K562 (cell line): ENCODE results near the gene HAX1. TPM values are rescaled to one million over a fixed set of nuclear protein-coding genes. Genes with fewer than 3 reads are reported as not detected.

ENCODE experiments used
- ATAC-seq: fragments of 200-7000 bp; cut with Tn5 transposase; 3 replicates; pipeline ENCODE4 v1.9.1; 2020; ENCODE audit warnings: moderate library complexity
- BruUV-seq: library from RNA; stranded (reverse); fragments of 400-500 nt; replicated peaks from 2 replicates; lab custom pipeline; 2021; lab: Mats Ljungman, UMichigan
- CTCF ChIA-PET: fragments of 300-600 bp; formaldehyde crosslinking; extraction: SDS; loops from one replicate; lab custom pipeline; 2021; ENCODE audit warnings: low intra/inter-chr PET ratio; lab: Yijun Ruan, JAX
- POLR2A ChIA-PET: fragments of 300-600, 350-650 bp; sonication (Branson Sonifier 250); formaldehyde crosslinking; extraction: SDS; loops from one replicate; lab custom pipeline; 2021; ENCODE audit warnings: antibody characterized with exemption, inconsistent platforms; lab: Yijun Ruan, JAX
- DNase-seq, 4 experiments: peaks; one replicate each; pipeline versions ENCODE4 v3.0.0 to v3.0.0-alpha.2; 2011 to 2018; ENCODE audit warnings: low spot score in 3 of 4, mixed read lengths in 3 of 4; ENCODE audit errors: extremely low read depth in 1 of 4
- FAIRE-seq: peaks from 2 replicates; lab custom pipeline; 2011; peaks lifted over from hg19 to GRCh38; lab: Jason Lieb, UNC
- H2AFZ ChIP-seq: 2 replicates; pipeline ENCODE4 v1.6.0; 2011; ENCODE audit warnings: low read depth, low read length, control low read depth, inconsistent platforms
- H3K27ac ChIP-seq: fragments of 200-600 bp; 3 replicates; pipeline ENCODE4 v1.8.0; 2011; ENCODE audit warnings: low read depth, mild to moderate bottlenecking, control low read depth, inconsistent platforms, low read length, moderate library complexity, mixed read lengths; ENCODE audit errors: extremely low read depth
- H3K27me3 ChIP-seq, 2 experiments: fragments of 300-600 bp in 1 of 2; 2 replicates in 1 of 2; 3 replicates in 1 of 2; pipeline versions ENCODE4 v1.6.0 to v1.8.0; 2011; ENCODE audit warnings: inconsistent platforms in 2 of 2, low read length in 2 of 2, mild to moderate bottlenecking in 1 of 2, mixed read lengths in 1 of 2, moderate library complexity in 1 of 2; ENCODE audit not compliant: control insufficient read depth in 2 of 2, insufficient read depth in 2 of 2
- H3K36me3 ChIP-seq: fragments of 300-600 bp; 3 replicates; pipeline ENCODE4 v1.8.0; 2011; ENCODE audit warnings: mild to moderate bottlenecking, low read length, inconsistent platforms; ENCODE audit not compliant: control insufficient read depth, insufficient read depth
- H3K4me1 ChIP-seq, 2 experiments: fragments of 200-600 bp in 1 of 2; replicated peaks in 1 of 2; 2 replicates in 1 of 2; 3 replicates in 1 of 2; pipeline versions ENCODE4 v1.5.1 to v1.8.0; 2011; ENCODE audit warnings: inconsistent platforms in 2 of 2, low read length in 2 of 2, mild to moderate bottlenecking in 1 of 2, mixed read lengths in 1 of 2, moderate library complexity in 1 of 2; ENCODE audit not compliant: control insufficient read depth in 2 of 2, insufficient read depth in 2 of 2
- H3K4me2 ChIP-seq: 2 replicates; pipeline ENCODE4 v1.6.1; 2011; ENCODE audit warnings: low read length, control low read depth, inconsistent platforms, mixed read lengths; ENCODE audit not compliant: insufficient read depth
- H3K4me3 ChIP-seq: fragments of 200-600 bp; sonication (generic), shearing (Covaris generic); 2 replicates; pipeline ENCODE4 v1.5.1; 2016; ENCODE audit warnings: control low read depth, inconsistent platforms
- H3K79me2 ChIP-seq: fragments of 200-600 bp; 3 replicates; pipeline ENCODE4 v1.8.0; 2011; ENCODE audit warnings: low read length, inconsistent platforms; ENCODE audit not compliant: control insufficient read depth, insufficient read depth
- H3K9ac ChIP-seq, 2 experiments: 2 replicates each; pipeline versions ENCODE4 v1.6.0 to v1.6.1; 2011; ENCODE audit warnings: low read depth in 2 of 2, low read length in 2 of 2, control low read depth in 1 of 2, inconsistent platforms in 1 of 2, mild to moderate bottlenecking in 1 of 2, mixed read lengths in 1 of 2; ENCODE audit not compliant: insufficient read depth in 1 of 2
- H3K9me1 ChIP-seq: one replicate; pipeline ENCODE4 v1.6.0; 2011; ENCODE audit warnings: inconsistent platforms, mild to moderate bottlenecking, low read length, moderate library complexity; ENCODE audit not compliant: control insufficient read depth, insufficient read depth
- H3K9me3 ChIP-seq: replicated peaks from 2 replicates; pipeline ENCODE4 v1.5.1; 2011; ENCODE audit warnings: low read depth, low read length, inconsistent platforms; ENCODE audit not compliant: control insufficient read depth, insufficient read depth
- H4K20me1 ChIP-seq: replicated peaks from 2 replicates; pipeline ENCODE4 v1.6.1; 2011; ENCODE audit warnings: low read length, inconsistent platforms, mixed read lengths; ENCODE audit not compliant: control insufficient read depth, insufficient read depth
- CBFA2T3 ChIP-seq: fragments of 450-650 bp; IDR thresholded peaks from 2 replicates; pipeline ENCODE4 v1.6.1; 2017
- COPS2 ChIP-seq: fragments of 450-650 bp; conservative IDR thresholded peaks from 2 replicates; pipeline ENCODE4 v1.6.1; 2016; ENCODE audit warnings: mild to moderate bottlenecking, moderate library complexity
- ETV5 ChIP-seq: sonication (generic); formaldehyde crosslinking; IDR thresholded peaks from 2 replicates; pipeline ENCODE4 v1.4.0; 2020; ENCODE audit warnings: low read depth, mild to moderate bottlenecking, missing genetic modification reagents
- PHB2 ChIP-seq: fragments of 450-650 bp; IDR thresholded peaks from 2 replicates; pipeline ENCODE4 v1.6.1; 2017; ENCODE audit warnings: low read depth
- REST ChIP-seq, 2 experiments: fragments of 450-650 bp; formaldehyde crosslinking in 1 of 2; IDR thresholded peaks; 2 replicates each; pipeline versions ENCODE4 v1.4.0 to v1.6.1; 2014 to 2020; ENCODE audit warnings: mild to moderate bottlenecking in 2 of 2, borderline replicate concordance in 1 of 2, low read depth in 1 of 2
- SNIP1 ChIP-seq: fragments of 450-650 bp; IDR thresholded peaks from 2 replicates; pipeline ENCODE4 v1.7.1; 2017; ENCODE audit warnings: low read depth, mild to moderate bottlenecking
- SOX6 ChIP-seq: fragments of 450-650 bp; IDR thresholded peaks from 2 replicates; pipeline ENCODE4 v1.6.1; 2014; ENCODE audit warnings: mild to moderate bottlenecking
- TAF15 ChIP-seq: fragments of 200-400 bp; formaldehyde crosslinking; IDR thresholded peaks from 2 replicates; pipeline ENCODE4 v1.6.1; 2017; ENCODE audit warnings: mild to moderate bottlenecking, low read depth, low read length, moderate library complexity
- ZFP36 ChIP-seq: fragments of 150-350 bp; IDR thresholded peaks from 2 replicates; pipeline ENCODE4 v1.6.1; 2018; ENCODE audit warnings: low read length, low read depth; ENCODE audit not compliant: partially characterized antibody
- ZNF277 ChIP-seq: fragments of 250-450 bp; sonication (Bioruptor Pico); IDR thresholded peaks from 2 replicates; pipeline ENCODE4 v1.8.0; 2022; ENCODE audit warnings: inconsistent platforms, mild to moderate bottlenecking, moderate library complexity, borderline replicate concordance
- ZNF316 ChIP-seq: fragments of 450-650 bp; IDR thresholded peaks from 2 replicates; pipeline ENCODE4 v1.6.1; 2016
- ZNF583 ChIP-seq: fragments of 250-450 bp; sonication (Bioruptor Pico); IDR thresholded peaks from 2 replicates; pipeline ENCODE4 v1.4.0; 2020
- WGBS: fragments of 100-300 bp; shearing (Covaris generic); methylation state at CpG from one replicate; pipeline ENCODE4 v1.1.6; 2016; ENCODE audit warnings: low coverage, mixed read lengths; ENCODE audit not compliant: insufficient coverage; ENCODE audit errors: missing lambda C conversion rate; 5-methylcytosine and 5-hydroxymethylcytosine counted together
- in situ Hi-C: fragments of 300-500 bp; cut with MboI; formaldehyde crosslinking; loops from 4 replicates; pipeline ENCODE4 v1.15.0; 2018; ENCODE audit warnings: inconsistent platforms, mixed read lengths
- intact Hi-C: fragments of 100-400 bp; cut with micrococcal nuclease; formaldehyde crosslinking; loops from 2 replicates; pipeline ENCODE4 v1.14.2; 2022
- polyA plus RNA-seq, 8 experiments: library from polyadenylated mRNA; depleted of rRNA in 4 of 8; stranded (reverse) in 5 of 8; unstranded in 3 of 8; fragments of >200 nt; fragmentation: Nextera tagmentation in 2 of 8; fragmentation: Illumina TruSeq in 1 of 8; extraction: Ambion mirVana in 2 of 8; extraction: Trizol in 1 of 8; gene quantifications; 2 replicates each; pipeline versions ENCODE4 v1.2.1 to v1.2.3, GENCODE V29; 2011 to 2014; ENCODE audit warnings: inconsistent platforms in 1 of 8, missing spikeins in 1 of 8
- total RNA-seq, 7 experiments: library from RNA; depleted of rRNA in 6 of 7; stranded (reverse); fragments of >200 nt in 6 of 7; fragmentation: Illumina TruSeq in 2 of 7; extraction: Trizol in 2 of 7; gene quantifications; 2 replicates each; pipeline versions ENCODE4 v1.2.1 to v1.2.3, GENCODE V29; 2011 to 2021; ENCODE audit warnings: low replicate concordance in 1 of 7

The HAX1 gene
- total and polyA plus RNA-seq, 9 of the 15 experiments (the other 6 are each of a cell fraction or from before 2014, with no cell fraction given): 143 to 492 (median 234) TPM

- ATAC-seq: no peak
- intact Hi-C loops: no loop called here
- no peak for TF ChIP-seq TAF15
- TF ChIP-seq ETV5 (CRISPR knock-in tag): no peak
- no peak for TF ChIP-seq ZNF583 (CRISPR knock-in tag)
- TF ChIP-seq SOX6: peak; percentile 58; the same call in 1 of the 2 replicates
- TF ChIP-seq ZNF277 (CRISPR knock-in tag): no peak
- peak; percentile 29; the same call in 1 of the 2 replicates for TF ChIP-seq ZNF316
- TF ChIP-seq SNIP1: peak; percentile 15; the same call in 1 of the 2 replicates
- TF ChIP-seq PHB2: no peak
- TF ChIP-seq REST (IDR thresholded peaks at IDR 0.05; ENCODE audit: borderline replicate concordance): no peak
- no peak for TF ChIP-seq REST (CRISPR knock-in tag; IDR thresholded peaks at IDR 0.05; ENCODE audit: low read depth)
- TF ChIP-seq COPS2: no peak
- TF ChIP-seq ZFP36: no peak
- no peak for TF ChIP-seq CBFA2T3
Measured at GRCh38 chr1:154304664-154305337, 32.4 kb downstream of the HAX1 start.

More at GRCh38 chr1:154304664-154305337, 32.4 kb downstream of the HAX1 start:
- FAIRE-seq: no peak
- H3K4me1 ChIP-seq: peaks cover 9 to 13% of the 10 kb centered on the region in 2 experiments; a peak in 3 of 5 replicates
- H3K79me2 ChIP-seq: no peaks in the 10 kb centered on the region
- H4K20me1 ChIP-seq: no peaks in the 10 kb centered on the region
- ChIA-PET CTCF (no interaction called here), POLR2A (interaction anchor here (0.6 to 1.3 kb wide), 5 partner anchors 9 to 251 kb away, joined by 3 to 5 read pairs (median 4); no protein-coding TSS in a partner anchor)
- no peak overlapping the region for H3K27ac ChIP-seq
- no peaks in the 10 kb centered on the region for H3K9me1 ChIP-seq
- H3K4me3 ChIP-seq: no peak overlapping the region
- no TSS peak for BruUV-seq
- no peaks in the 10 kb centered on the region for H3K27me3 ChIP-seq
- H2AFZ ChIP-seq: peak overlapping the region; percentile 56; the same call in 1 of the 2 replicates
- peaks cover 7% of the 10 kb centered on the region for H3K9me3 ChIP-seq
- in situ Hi-C loops: no loop called here
- no peak overlapping the region; the same call in 1 of the 2 replicates for H3K4me2 ChIP-seq
- H3K9ac ChIP-seq: no peak overlapping the region
- peak in 2 of 4 experiments; percentile 33 to 36 for DNase-seq
- no peaks in the 10 kb centered on the region for H3K36me3 ChIP-seq
- WGBS: 54% methylated on average over 9 of the region's 9 CpGs
